Lower leg skin (tissue), 4 donors: ENCODE data around the gene DOCK3. TPM values are rescaled to one million over a fixed set of nuclear protein-coding genes. Genes with fewer than 3 reads are reported as not detected.

ENCODE experiments used
- DNase-seq, 2 donors: peaks; one replicate each; pipeline ENCODE4 v3.0.0-alpha.2; 2019; ENCODE audit warnings: low spot score in 2 of 2
- H3K4me3 ChIP-seq: fragments of 200-600 bp; sonication (generic); 2 replicates; pipeline ENCODE4 v1.5.1; 2017; ENCODE audit warnings: mild to moderate bottlenecking, low read depth; ENCODE audit not compliant: poor library complexity, severe bottlenecking
- CTCF ChIP-seq, 3 donors: fragments of 450-650 bp; IDR thresholded peaks; one replicate each; pipeline ENCODE4 v1.5.1; 2016; ENCODE audit warnings: antibody characterized with exemption in 3 of 3, mild to moderate bottlenecking in 3 of 3, moderate library complexity in 2 of 3
- POLR2A ChIP-seq, 2 donors: fragments of 450-650 bp; IDR thresholded peaks; one replicate each; pipeline ENCODE4 v1.6.1; 2016 to 2017; ENCODE audit warnings: antibody characterized with exemption in 2 of 2, mild to moderate bottlenecking in 1 of 2, moderate library complexity in 1 of 2
- WGBS, 2 donors: methylation state at CpG; one replicate each; pipeline ENCODE4 v1.1.5; 2018; 5-methylcytosine and 5-hydroxymethylcytosine counted together
- intact Hi-C: fragments of 100-400 bp; cut with DNase I; formaldehyde crosslinking; loops from one replicate; pipeline ENCODE4 v1.15.0; 2023; ENCODE audit warnings: low total_unique reads
- total RNA-seq, 4 donors: library from RNA; depleted of rRNA; stranded (reverse); fragments of >200 nt; gene quantifications; one replicate each; pipeline ENCODE4 v1.1.0, GENCODE V29; 2016

DOCK3 gene
- total RNA-seq, 4 donors from 2014 or later = 2.0 to 4.5 (median 3.0) TPM

- intact Hi-C loops = loop anchor here (10.0 kb wide), 1 partner anchor 404 kb away; no protein-coding TSS in a partner anchor
- no peak for DNase-seq
- TF ChIP-seq POLR2A (IDR thresholded peaks at IDR 0.05) (no peak), CTCF (IDR thresholded peaks at IDR 0.05) (no peak)
- 71 to 75% methylated on average over 4 to 8 of the region's 8 CpGs for WGBS, 2 donors
- no peak overlapping the region for H3K4me3 ChIP-seq
Measured at GRCh38 chr3:51379301-51379700, 704.6 kb downstream of the DOCK3 start.

- 87 to 88% methylated on average over 7 to 8 of the region's 8 CpGs for WGBS, 2 donors
- TF ChIP-seq CTCF (IDR thresholded peaks at IDR 0.05) (no peak), POLR2A (IDR thresholded peaks at IDR 0.05) (no peak)
- intact Hi-C loops = loop anchor here (10.0 kb wide), 2 partner anchors 305 to 405 kb away; no protein-coding TSS in a partner anchor
Measured at GRCh38 chr3:51379746-51380455, 705.2 kb downstream of the DOCK3 start.

GRCh38 chr3:51380601-51381332 is 706.0 kb downstream of the DOCK3 start:
- 89 to 91% methylated on average over 12 to 15 of the region's 15 CpGs for WGBS, 2 donors

More at GRCh38 chr3:51379746-51380455, 705.2 kb downstream of the DOCK3 start:
- DNase-seq = peak in 1 of 2 donors; percentile 48
- no peak overlapping the region for H3K4me3 ChIP-seq

GRCh38 chr3:51381333-51381705 is 706.6 kb downstream of the DOCK3 start:
- DNase-seq = no peak
- H3K4me3 ChIP-seq = no peak overlapping the region
- intact Hi-C loops = loop anchor here (10.0 kb wide), 1 partner anchor 303 kb away; no protein-coding TSS in a partner anchor
- WGBS, 2 donors = 88 to 90% methylated on average over 18 of the region's 18 CpGs
- no peak for TF ChIP-seq POLR2A (IDR thresholded peaks at IDR 0.05)
- TF ChIP-seq CTCF (IDR thresholded peaks at IDR 0.05) = no peak

More at GRCh38 chr3:51380601-51381332, 706.0 kb downstream of the DOCK3 start:
- intact Hi-C loops = loop anchor here (10.0 kb wide), 1 partner anchor 304 kb away; no protein-coding TSS in a partner anchor
- no peak for TF ChIP-seq CTCF (IDR thresholded peaks at IDR 0.05)
- TF ChIP-seq POLR2A (IDR thresholded peaks at IDR 0.05) = no peak
- H3K4me3 ChIP-seq = no peak overlapping the region
- DNase-seq = peak in 1 of 2 donors; percentile 78

GRCh38 chr3:51382076-51382745 is 707.5 kb downstream of the DOCK3 start:
- H3K4me3 ChIP-seq = no peak overlapping the region
- intact Hi-C loops = loop anchor here (10.0 kb wide), 1 partner anchor 303 kb away; no protein-coding TSS in a partner anchor
- 92 to 93% methylated on average over 4 of the region's 4 CpGs for WGBS, 2 donors
- DNase-seq = peak in 1 of 2 donors; percentile 75
- TF ChIP-seq CTCF (IDR thresholded peaks at IDR 0.05) (no peak), POLR2A (IDR thresholded peaks at IDR 0.05) (no peak)
